ENCODE results near the gene ZNF845.
"Not testable (repeated sequence)": the region's sequence is repeated elsewhere in the genome, so short reads cannot be mapped to it uniquely, and the experiment has no call there.

Gene ZNF845

DNA sequence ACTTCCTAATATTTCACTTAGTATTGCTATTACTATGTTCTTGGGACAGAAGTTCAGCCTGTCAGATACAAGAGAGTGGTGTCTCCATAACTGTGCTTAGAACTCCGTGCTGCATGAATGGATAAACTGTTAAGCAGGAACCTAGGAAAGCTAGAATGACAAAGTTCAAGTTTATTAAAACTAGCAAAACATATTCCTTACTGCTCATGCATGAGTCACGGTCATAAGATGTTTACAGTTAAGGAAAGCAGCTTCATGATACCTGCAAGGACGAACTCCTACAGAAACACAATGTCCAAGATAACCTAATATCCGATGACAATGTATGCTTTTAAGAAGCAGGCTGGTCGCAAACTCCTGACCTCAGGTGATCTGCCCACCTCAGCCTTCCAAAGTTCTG lies 55.4 kb downstream of the ZNF845 start:
- Histone ChIP-seq H3K4me3 (ENCODE audit: low read depth in 1 of 2, low read length in 2 of 2) (no peak overlapping the region), H3K27me3 (ENCODE audit: control insufficient read depth in 1 of 2, insufficient read depth in 2 of 2, low read length in 2 of 2) (no peaks in the 10 kb centered on the region), H3K4me1 (ENCODE audit: insufficient read depth, low read length) (no peaks in the 10 kb centered on the region), H3K9me3 (ENCODE audit: low read length) (no peaks in the 10 kb centered on the region), H3K36me3 (ENCODE audit: insufficient read depth, low read length) (no peaks in the 10 kb centered on the region), H3K27ac (ENCODE audit: low read depth, low read length) (no peak overlapping the region), H3K9ac (ENCODE audit: low read length) (no peak overlapping the region)

DNA sequence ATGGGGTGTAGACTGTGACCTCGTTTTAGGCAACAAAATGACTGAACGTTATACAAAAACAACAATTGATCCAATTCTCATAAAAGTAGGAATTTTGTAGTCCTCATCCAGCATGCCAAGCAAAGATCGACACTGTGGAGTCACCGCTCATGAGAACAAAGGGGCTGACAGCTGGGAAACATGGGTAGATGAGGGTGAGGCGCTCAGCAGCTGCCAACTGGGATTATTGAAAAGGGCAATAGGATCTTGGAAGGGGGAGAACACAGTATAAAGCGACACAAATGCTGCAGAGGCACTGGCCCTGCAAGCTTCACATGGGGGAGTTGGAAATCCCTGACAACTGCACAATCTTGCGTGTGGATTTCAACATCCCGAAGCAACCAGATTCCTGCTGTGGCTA lies 56.0 kb downstream of the ZNF845 start:
- Histone ChIP-seq H3K27me3 (ENCODE audit: control insufficient read depth in 1 of 2, insufficient read depth in 2 of 2, low read length in 2 of 2) (no peaks in the 10 kb centered on the region), H3K27ac (ENCODE audit: low read depth, low read length) (no peak overlapping the region), H3K36me3 (ENCODE audit: insufficient read depth, low read length) (no peaks in the 10 kb centered on the region), H3K4me3 (ENCODE audit: low read depth in 1 of 2, low read length in 2 of 2) (no peak overlapping the region), H3K4me1 (ENCODE audit: insufficient read depth, low read length) (no peaks in the 10 kb centered on the region), H3K9ac (ENCODE audit: low read length) (no peak overlapping the region), H3K9me3 (ENCODE audit: low read length) (no peaks in the 10 kb centered on the region)

DNA sequence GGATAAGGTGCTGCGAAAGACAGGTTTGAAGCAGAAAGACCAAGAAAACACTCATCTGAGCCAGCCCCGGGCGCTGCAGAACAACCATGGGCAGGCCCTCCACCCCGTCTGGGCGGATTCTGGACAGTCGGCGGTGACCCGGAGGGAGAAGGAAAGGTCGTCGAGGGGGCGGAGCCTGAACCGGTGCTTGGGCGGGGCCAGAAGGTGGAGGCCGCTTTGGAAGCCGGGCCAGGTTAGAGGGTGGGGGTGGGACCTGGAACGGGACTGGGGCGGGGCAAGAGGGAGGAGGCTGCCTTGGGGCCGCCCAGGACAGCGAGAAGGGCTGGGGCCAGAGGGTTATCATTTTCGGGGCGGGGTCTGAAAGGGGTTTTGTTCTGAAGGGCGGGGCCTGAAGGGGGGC lies 56.4 kb downstream of the ZNF845 start:
- H3K27me3 ChIP-seq (ENCODE audit: control insufficient read depth in 1 of 2, insufficient read depth in 2 of 2, low read length in 2 of 2) = no peaks in the 10 kb centered on the region
- no peak overlapping the region for H3K9ac ChIP-seq (ENCODE audit: low read length)
- H3K27ac ChIP-seq (ENCODE audit: low read depth, low read length) = no peak overlapping the region
- no peaks in the 10 kb centered on the region for H3K4me1 ChIP-seq (ENCODE audit: insufficient read depth, low read length)
- no peaks in the 10 kb centered on the region for H3K36me3 ChIP-seq (ENCODE audit: insufficient read depth, low read length)
- H3K4me3 ChIP-seq (ENCODE audit: low read depth in 1 of 2, low read length in 2 of 2) = no peak overlapping the region
- no peaks in the 10 kb centered on the region for H3K9me3 ChIP-seq (ENCODE audit: low read length)

DNA sequence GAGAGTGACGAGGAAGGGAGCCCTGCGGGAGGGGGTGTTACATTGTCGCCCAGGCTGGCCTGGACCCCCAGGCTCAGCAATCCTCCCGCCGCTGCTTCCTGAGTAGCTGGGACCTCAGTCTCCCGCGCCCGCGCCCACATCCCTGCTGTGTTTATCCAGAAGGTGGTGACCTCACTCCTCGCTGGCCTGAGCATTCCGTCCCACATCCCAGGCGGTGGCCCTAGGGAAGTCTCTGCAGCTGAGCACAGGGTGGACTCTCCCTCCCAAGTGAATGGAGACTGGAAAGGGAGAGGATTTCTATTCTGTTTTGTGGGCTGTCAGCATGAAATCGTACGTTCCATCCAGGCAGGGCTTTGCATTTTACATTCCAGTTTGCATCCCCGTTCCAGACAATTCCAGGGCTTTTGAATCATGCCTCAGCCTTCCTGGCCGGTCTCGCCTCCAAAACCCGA lies 61.0 kb downstream of the ZNF845 start:
- peak overlapping the region; percentile 77 for H3K9ac ChIP-seq (ENCODE audit: low read length)

DNA sequence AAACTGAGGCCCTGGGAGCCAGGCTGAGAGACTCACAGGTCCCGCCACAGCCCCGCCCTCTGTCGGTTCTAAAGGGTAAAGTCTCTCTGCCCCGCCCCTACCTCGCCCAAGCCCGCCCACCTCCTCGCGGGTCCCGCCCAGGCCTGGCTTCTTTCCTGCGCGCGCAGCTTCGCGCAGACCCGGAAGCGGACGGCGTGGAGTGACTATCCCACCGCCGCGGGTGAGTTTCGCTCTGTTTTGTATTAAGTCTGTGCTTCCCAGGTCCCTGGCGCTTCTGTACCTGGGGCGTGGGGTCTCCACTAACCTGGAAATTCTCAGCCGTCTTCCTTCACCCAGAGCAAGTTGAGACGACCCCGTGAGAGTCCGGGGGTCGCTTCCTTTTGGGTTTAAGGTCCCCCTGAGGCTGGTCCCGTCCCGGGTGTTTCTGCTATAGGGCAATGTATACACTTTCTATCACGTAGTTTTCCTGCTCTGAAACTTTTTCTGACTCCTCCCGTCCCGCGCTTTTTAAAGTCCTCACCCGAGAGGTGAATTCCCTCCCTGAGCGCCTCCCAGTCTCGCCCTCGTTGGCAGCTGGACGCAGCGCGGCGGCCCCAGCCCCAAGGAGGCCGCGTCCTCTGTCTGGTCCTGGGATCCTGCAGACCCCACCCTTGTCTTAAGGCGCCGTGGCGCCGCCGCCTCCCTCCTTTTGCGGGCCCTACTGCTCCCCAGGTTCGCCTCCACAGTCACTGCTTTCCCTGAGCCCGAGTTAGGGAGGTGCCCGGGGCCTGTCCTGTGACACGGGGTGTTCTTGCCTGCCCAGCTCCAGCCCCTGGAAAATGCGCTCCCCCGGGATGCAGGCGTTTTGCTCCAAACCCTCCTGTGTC lies 61.7 kb downstream of the ZNF845 start, which contains the start of gene ZNF765:
Gene ZNF765 (plus strand): TSS at position 176 of the 866 bp plus-strand sequence. CDS start 2,867 bp downstream, outside the sequence.
- Histone ChIP-seq H3K36me3 (ENCODE audit: insufficient read depth, low read length) (peaks cover 5% of the 10 kb centered on the region), H3K9me3 (ENCODE audit: low read length) (no peaks in the 10 kb centered on the region), H3K9ac (ENCODE audit: low read length) (peak within 1 kb of the TSS; percentile 77), H3K4me3 (ENCODE audit: low read depth in 1 of 2, low read length in 2 of 2) (peak within 1 kb of the TSS; percentile 74 to 93), H3K27me3 (ENCODE audit: control insufficient read depth in 1 of 2, insufficient read depth in 2 of 2, low read length in 2 of 2) (no peaks in the 10 kb centered on the region), H3K27ac (ENCODE audit: low read depth, low read length) (peak within 1 kb of the TSS; percentile 66), H3K4me1 (ENCODE audit: insufficient read depth, low read length) (no peaks in the 10 kb centered on the region)

More for the DNA sequence above, 61.0 kb downstream of the ZNF845 start:
- no peaks in the 10 kb centered on the region for H3K4me1 ChIP-seq (ENCODE audit: insufficient read depth, low read length)
- H3K27me3 ChIP-seq (ENCODE audit: control insufficient read depth in 1 of 2, insufficient read depth in 2 of 2, low read length in 2 of 2) = no peaks in the 10 kb centered on the region
- H3K27ac ChIP-seq (ENCODE audit: low read depth, low read length) = peak overlapping the region; percentile 66
- H3K4me3 ChIP-seq (ENCODE audit: low read depth in 1 of 2, low read length in 2 of 2) = peak overlapping the region; percentile 74 to 93
- H3K9me3 ChIP-seq (ENCODE audit: low read length) = no peaks in the 10 kb centered on the region
- H3K36me3 ChIP-seq (ENCODE audit: insufficient read depth, low read length) = no peaks in the 10 kb centered on the region

DNA sequence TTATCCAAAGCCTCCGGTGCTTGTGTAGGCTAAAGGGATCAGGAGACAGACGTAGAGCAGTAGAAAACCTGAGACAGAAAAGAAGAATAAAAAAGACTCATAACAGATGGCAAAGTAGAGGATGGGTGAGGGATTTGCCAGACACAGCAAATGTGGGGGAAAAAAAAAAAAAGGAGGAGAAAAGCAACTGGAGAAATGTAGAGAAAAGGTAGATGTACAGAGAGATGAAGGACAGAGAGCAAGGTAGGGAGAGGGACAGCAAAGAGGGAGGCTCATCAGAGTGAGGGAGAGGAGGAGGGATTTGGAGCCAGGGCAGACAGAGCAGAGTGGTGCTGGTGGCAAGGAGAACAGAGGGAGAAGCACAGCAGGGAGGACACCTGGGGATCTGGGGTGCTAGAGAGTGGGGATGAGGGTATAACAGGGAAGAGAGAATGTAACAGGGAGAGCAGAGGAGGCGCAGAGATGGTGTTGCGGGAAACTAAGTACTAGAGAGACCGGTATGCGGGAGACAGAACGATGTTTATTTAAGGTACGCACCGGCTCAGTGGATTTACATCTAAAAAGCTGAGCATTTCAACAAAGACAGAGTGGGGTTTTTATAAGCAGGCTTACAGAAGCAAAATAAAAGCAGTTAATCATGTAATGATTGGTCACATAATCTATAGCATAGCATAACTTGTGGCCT lies 62.4 kb downstream of the ZNF845 start:
- Histone ChIP-seq H3K4me3 (ENCODE audit: low read depth in 1 of 2, low read length in 2 of 2) (peak overlapping the region; percentile 74 to 93), H3K27ac (ENCODE audit: low read depth, low read length) (peak overlapping the region; percentile 66), H3K9ac (ENCODE audit: low read length) (peak overlapping the region; percentile 65)
- not testable (repeated sequence) for H3K9me3 ChIP-seq (ENCODE audit: low read length); H3K36me3 ChIP-seq (ENCODE audit: insufficient read depth, low read length); H3K4me1 ChIP-seq (ENCODE audit: insufficient read depth, low read length); H3K27me3 ChIP-seq (ENCODE audit: control insufficient read depth in 1 of 2, insufficient read depth in 2 of 2, low read length in 2 of 2)

DNA sequence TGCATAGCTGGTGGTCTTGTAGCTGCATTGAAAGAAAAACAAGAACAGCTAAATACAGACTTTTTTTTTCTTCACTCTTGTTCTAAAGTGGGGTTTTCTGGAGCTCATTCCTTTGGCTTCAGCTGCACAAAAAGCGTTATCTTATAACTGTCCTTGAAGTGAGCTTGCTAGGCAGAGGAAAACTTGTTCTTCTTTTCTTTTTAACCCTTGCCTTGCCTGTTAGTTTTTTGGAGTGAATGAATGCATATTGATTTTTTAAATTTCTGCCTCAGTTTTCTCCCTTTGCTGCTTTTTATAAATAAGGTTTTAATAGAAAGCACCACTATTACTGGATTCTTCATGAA lies 62.9 kb downstream of the ZNF845 start:
- no peak overlapping the region for H3K4me3 ChIP-seq (ENCODE audit: low read depth in 1 of 2, low read length in 2 of 2)
- H3K27ac ChIP-seq (ENCODE audit: low read depth, low read length) = no peak overlapping the region
- H3K9me3 ChIP-seq (ENCODE audit: low read length) = no peaks in the 10 kb centered on the region

DNA sequence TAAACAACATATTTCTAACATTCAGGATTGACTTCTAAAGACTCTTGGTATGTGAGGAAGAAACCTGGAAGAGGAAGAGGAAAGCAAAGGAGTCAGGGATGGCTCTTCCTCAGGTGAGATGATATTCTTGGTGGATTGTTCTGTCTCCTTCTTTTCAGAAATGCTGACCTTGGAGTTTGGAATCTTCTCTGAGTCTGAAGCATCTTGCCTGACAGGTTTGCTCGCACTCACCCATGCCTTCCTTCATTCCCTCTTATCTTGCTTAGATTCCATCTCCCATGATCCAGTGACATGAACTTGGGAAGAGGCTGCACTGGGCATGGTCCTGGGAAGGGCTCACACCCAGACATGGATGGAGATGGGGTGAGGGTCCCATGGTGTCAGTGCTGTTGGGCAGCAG lies 64.4 kb downstream of the ZNF845 start:
- H3K36me3 ChIP-seq (ENCODE audit: insufficient read depth, low read length) = peaks cover 12% of the 10 kb centered on the region
- H3K4me3 ChIP-seq (ENCODE audit: low read depth in 1 of 2, low read length in 2 of 2); H3K27me3 ChIP-seq (ENCODE audit: control insufficient read depth in 1 of 2, insufficient read depth in 2 of 2, low read length in 2 of 2); H3K27ac ChIP-seq (ENCODE audit: low read depth, low read length); H3K4me1 ChIP-seq (ENCODE audit: insufficient read depth, low read length); H3K9ac ChIP-seq (ENCODE audit: low read length); H3K9me3 ChIP-seq (ENCODE audit: low read length): not testable (repeated sequence)

More for the DNA sequence above, 62.9 kb downstream of the ZNF845 start:
- no peaks in the 10 kb centered on the region for H3K4me1 ChIP-seq (ENCODE audit: insufficient read depth, low read length)
- H3K9ac ChIP-seq (ENCODE audit: low read length) = no peak overlapping the region
- no peaks in the 10 kb centered on the region for H3K27me3 ChIP-seq (ENCODE audit: control insufficient read depth in 1 of 2, insufficient read depth in 2 of 2, low read length in 2 of 2)
- H3K36me3 ChIP-seq (ENCODE audit: insufficient read depth, low read length) = peaks cover 6% of the 10 kb centered on the region
